Measurements from ENCODE around the gene PRDM2. TPM values are rescaled to one million over a fixed set of nuclear protein-coding genes. Genes with fewer than 3 reads are reported as not detected.
"Not testable (repeated sequence)": the region's sequence is repeated elsewhere in the genome, so short reads cannot be mapped to it uniquely, and the experiment has no call there.

PRDM2 gene
- total RNA-seq, 1 donor from 2014 or later = 55.2 TPM

DNA sequence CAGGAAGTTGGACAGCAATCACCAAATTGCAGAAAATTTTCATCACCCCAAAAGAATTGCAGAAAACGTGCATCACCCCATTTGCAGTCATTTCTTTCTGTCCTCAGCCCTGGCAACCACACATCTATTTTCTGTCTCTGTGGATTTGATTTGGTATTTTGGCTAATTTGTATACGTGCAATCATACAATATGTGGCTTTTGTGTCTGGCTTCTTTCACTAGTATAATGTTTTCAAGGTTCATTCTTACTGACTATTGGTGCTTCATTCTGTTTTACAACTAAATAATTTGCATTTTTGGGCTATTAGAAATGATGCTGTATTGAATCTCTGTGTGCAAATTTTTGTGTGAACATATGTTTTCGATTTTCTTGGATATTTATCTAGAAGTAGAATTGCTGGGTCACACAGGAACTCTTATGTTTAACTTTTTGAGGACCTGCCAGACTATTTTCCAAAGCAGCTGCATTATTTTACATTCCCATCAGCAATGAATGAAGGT lies 24.8 kb upstream of the PRDM2 start:
- TF ChIP-seq, protein P1, sequence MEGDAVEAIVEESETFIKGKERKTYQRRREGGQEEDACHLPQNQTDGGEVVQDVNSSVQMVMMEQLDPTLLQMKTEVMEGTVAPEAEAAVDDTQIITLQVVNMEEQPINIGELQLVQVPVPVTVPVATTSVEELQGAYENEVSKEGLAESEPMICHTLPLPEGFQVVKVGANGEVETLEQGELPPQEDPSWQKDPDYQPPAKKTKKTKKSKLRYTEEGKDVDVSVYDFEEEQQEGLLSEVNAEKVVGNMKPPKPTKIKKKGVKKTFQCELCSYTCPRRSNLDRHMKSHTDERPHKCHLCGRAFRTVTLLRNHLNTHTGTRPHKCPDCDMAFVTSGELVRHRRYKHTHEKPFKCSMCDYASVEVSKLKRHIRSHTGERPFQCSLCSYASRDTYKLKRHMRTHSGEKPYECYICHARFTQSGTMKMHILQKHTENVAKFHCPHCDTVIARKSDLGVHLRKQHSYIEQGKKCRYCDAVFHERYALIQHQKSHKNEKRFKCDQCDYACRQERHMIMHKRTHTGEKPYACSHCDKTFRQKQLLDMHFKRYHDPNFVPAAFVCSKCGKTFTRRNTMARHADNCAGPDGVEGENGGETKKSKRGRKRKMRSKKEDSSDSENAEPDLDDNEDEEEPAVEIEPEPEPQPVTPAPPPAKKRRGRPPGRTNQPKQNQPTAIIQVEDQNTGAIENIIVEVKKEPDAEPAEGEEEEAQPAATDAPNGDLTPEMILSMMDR (conservative IDR thresholded peaks at IDR 0.05) = no peak
- Mint-ChIP-seq H3K36me3 (ENCODE audit: low read depth) (no peaks in the 10 kb centered on the region), H3K27ac (ENCODE audit: unreplicated experiment) (no peak overlapping the region), H3K9me3 (no peaks in the 10 kb centered on the region), H3K27me3 (ENCODE audit: low read depth) (peaks cover 28% of the 10 kb centered on the region), H3K4me3 (no peak overlapping the region), H3K4me1 (no peaks in the 10 kb centered on the region)
- DNase-seq (ENCODE audit: low read depth, low spot score) = no peak

GRCh38 chr1:13677896-13678295 lies 22.1 kb upstream of the PRDM2 start:
- H3K27ac Mint-ChIP-seq (ENCODE audit: unreplicated experiment) = no peak overlapping the region
- H3K4me3 Mint-ChIP-seq = no peak overlapping the region
- H3K9me3 Mint-ChIP-seq = no peaks in the 10 kb centered on the region
- H3K4me1 Mint-ChIP-seq = no peaks in the 10 kb centered on the region
- no peak for DNase-seq (ENCODE audit: low read depth, low spot score)
- no peaks in the 10 kb centered on the region for H3K36me3 Mint-ChIP-seq (ENCODE audit: low read depth)
- TF ChIP-seq, protein P1 (conservative IDR thresholded peaks at IDR 0.05) = no peak
- peaks cover 32% of the 10 kb centered on the region for H3K27me3 Mint-ChIP-seq (ENCODE audit: low read depth)

- TF ChIP-seq, protein P1 (conservative IDR thresholded peaks at IDR 0.05) = no peak
- Mint-ChIP-seq H3K4me1 (no peaks in the 10 kb centered on the region), H3K9me3 (no peaks in the 10 kb centered on the region), H3K27me3 (ENCODE audit: low read depth) (peaks cover 32% of the 10 kb centered on the region), H3K27ac (ENCODE audit: unreplicated experiment) (no peak overlapping the region), H3K4me3 (no peak overlapping the region), H3K36me3 (ENCODE audit: low read depth) (no peaks in the 10 kb centered on the region)
- DNase-seq (ENCODE audit: low read depth, low spot score) = no peak
Measured at GRCh38 chr1:13679651-13680050, 20.3 kb upstream of the PRDM2 start.

GRCh38 chr1:13680609-13681008 lies 19.4 kb upstream of the PRDM2 start:
- H3K27ac Mint-ChIP-seq (ENCODE audit: unreplicated experiment); H3K36me3 Mint-ChIP-seq (ENCODE audit: low read depth); H3K4me3 Mint-ChIP-seq; H3K4me1 Mint-ChIP-seq; H3K9me3 Mint-ChIP-seq; DNase-seq (ENCODE audit: low read depth, low spot score): not testable (repeated sequence)
- peaks cover 25% of the 10 kb centered on the region for H3K27me3 Mint-ChIP-seq (ENCODE audit: low read depth)

GRCh38 chr1:13681921-13682320 lies 18.1 kb upstream of the PRDM2 start:
- H3K9me3 Mint-ChIP-seq = no peaks in the 10 kb centered on the region
- H3K4me3 Mint-ChIP-seq = no peak overlapping the region
- peaks cover 21% of the 10 kb centered on the region for H3K27me3 Mint-ChIP-seq (ENCODE audit: low read depth)
- H3K27ac Mint-ChIP-seq (ENCODE audit: unreplicated experiment) = no peak overlapping the region
- no peaks in the 10 kb centered on the region for H3K36me3 Mint-ChIP-seq (ENCODE audit: low read depth)
- no peak for DNase-seq (ENCODE audit: low read depth, low spot score)
- no peaks in the 10 kb centered on the region for H3K4me1 Mint-ChIP-seq
- TF ChIP-seq, protein P1 (conservative IDR thresholded peaks at IDR 0.05) = no peak

DNA sequence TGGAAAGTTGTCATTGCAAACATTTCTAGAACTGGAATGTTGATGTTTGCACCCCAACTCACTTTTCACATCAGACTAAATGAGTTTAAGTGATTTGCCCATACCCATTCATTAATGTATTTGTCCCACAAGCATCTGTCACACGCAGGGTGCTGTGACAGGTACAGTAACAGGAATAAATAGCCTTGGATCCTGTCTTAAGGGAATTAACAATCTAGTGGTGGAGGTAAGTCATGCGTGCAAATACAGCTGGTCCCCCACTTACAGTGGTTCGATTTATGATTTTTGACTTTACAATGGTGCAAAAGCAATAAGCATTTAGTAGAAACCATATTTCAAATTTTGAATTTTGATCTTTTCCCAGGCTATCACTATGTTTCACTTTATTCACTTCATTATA lies 17.5 kb upstream of the PRDM2 start:
- H3K27me3 Mint-ChIP-seq (ENCODE audit: low read depth) = peaks cover 19% of the 10 kb centered on the region
- no peak overlapping the region for H3K4me3 Mint-ChIP-seq
- no peak for DNase-seq (ENCODE audit: low read depth, low spot score)
- no peaks in the 10 kb centered on the region for H3K9me3 Mint-ChIP-seq
- TF ChIP-seq, protein P1 (conservative IDR thresholded peaks at IDR 0.05) = no peak
- H3K4me1 Mint-ChIP-seq = no peaks in the 10 kb centered on the region
- no peak overlapping the region for H3K27ac Mint-ChIP-seq (ENCODE audit: unreplicated experiment)
- no peaks in the 10 kb centered on the region for H3K36me3 Mint-ChIP-seq (ENCODE audit: low read depth)

All from neural crest cell (in vitro differentiated cells).